GM11168 (cell line): ENCODE measurements around the gene LRR1.
"Not testable (repeated sequence)": the region's sequence is repeated elsewhere in the genome, so short reads cannot be mapped to it uniquely, and the experiment has no call there.

Source experiments
- in situ Hi-C: fragments of 300-500 bp; cut with MboI; formaldehyde crosslinking; loops from one replicate; pipeline ENCODE4 v1.12.0; 2022; ENCODE audit warnings: low sequenced_read_pairs; ENCODE audit not compliant: unreplicated experiment

LRR1 gene

GRCh38 chr14:49623941-49624839, 25.4 kb downstream of the LRR1 start:
- in situ Hi-C loops = no loop called here

DNA sequence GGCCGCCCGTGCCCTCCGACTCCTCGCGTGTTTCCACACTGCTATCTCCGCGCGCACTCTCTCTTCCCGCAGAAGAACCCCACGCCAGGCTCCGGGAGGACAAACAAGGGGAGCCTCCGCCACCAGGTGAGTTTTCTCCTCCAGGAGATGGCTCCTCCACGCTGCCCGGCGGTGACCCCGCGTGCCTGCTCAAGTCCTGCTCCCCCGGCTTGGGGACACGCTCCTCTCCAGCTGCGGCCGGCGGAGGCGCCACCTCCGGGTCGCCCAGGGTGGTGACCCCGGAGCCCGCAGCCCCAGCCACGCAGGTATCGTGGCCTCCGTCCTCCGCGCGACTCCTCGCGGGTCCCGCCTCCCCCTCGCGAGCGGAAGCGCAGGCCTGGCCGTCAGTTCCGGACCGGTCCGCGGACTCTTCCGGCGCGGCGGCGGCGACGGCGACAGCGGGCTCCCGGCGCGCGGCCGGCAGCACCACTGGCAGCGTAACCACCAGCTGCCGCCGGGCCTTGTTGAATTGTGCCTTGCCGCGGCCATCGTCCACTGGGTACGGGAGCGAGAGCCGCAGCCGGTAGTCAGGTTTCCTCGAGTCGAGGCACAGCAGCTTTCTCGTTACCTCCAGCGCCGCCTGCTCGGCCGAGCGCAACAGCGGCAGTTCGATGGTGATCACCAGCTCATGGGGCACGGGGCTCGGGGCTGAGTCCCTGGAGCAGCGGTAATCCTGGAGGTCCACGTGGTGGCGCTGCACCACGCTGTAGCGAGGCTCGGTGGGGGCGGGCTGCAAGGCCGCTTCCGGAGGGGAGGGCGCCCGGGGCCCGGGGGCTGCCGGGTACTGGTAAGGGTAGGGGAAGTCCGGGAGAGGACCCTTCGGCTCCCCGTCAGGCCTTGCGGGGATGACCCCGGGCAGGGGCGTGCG, 35.2 kb downstream of the LRR1 start:
- in situ Hi-C loops = loop anchor here (25.0 kb wide), 1 partner anchor 453 kb away; no protein-coding TSS in a partner anchor

GRCh38 chr14:49634547-49635334, 36.0 kb downstream of the LRR1 start, which contains the start of gene DNAAF2:
Gene DNAAF2, minus strand, starts transcription at chr14:49635244. Its CDS starts 95 bp downstream, at chr14:49635149.
- in situ Hi-C loops = loop anchor here (25.0 kb wide), 1 partner anchor 453 kb away; no protein-coding TSS in a partner anchor

GRCh38 chr14:49636866-49637265, 38.1 kb downstream of the LRR1 start:
- in situ Hi-C loops = loop anchor here (25.0 kb wide), 1 partner anchor 450 kb away; no protein-coding TSS in a partner anchor

- in situ Hi-C loops = loop anchor here (25.0 kb wide), 1 partner anchor 450 kb away; no protein-coding TSS in a partner anchor
Measured at GRCh38 chr14:49637534-49638078, 38.9 kb downstream of the LRR1 start.

DNA sequence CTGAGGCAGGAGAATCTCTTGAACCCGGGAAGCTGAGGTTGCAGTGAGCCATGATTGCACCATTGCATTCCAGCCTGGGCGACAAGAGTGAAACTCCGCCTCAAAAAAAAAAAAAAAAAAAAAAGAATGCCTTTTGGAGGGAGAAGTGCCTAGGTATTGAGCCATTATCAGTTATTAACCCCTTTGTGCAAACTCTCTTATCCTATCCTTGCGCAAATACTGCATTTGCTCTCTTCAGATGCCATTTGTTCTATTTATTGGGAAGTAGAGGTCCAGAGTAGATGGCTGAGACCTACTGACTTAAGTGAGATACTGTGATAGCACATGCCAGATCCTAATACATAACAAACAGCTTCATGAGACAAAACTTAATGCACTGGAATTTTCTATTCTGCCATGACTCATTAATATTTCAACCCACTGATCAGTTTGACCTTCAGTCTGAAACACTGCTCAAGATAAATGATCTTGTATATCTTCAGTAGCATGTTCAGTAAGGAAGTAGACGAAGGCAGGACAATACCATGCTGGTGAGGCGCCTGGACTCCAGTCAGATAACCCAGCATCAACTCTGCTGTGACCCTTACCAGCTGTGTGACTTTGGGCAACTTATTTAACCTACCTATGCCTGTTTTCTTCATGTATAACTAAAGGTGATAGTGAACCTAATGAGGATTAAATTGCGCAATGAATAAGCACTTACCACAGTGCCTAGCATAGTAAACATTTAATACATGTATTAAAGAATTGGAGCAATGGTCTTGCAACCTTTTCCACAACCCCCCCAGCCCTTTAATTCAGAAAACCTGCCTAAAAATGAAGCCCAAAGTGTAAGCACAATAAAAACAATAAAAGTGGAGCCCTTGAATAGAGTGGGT, 42.0 kb downstream of the LRR1 start:
- in situ Hi-C loops = loop anchor here (10.0 to 25.0 kb wide), 2 partner anchors 124 to 447 kb away; partner anchors contain the start of gene KLHDC2

DNA sequence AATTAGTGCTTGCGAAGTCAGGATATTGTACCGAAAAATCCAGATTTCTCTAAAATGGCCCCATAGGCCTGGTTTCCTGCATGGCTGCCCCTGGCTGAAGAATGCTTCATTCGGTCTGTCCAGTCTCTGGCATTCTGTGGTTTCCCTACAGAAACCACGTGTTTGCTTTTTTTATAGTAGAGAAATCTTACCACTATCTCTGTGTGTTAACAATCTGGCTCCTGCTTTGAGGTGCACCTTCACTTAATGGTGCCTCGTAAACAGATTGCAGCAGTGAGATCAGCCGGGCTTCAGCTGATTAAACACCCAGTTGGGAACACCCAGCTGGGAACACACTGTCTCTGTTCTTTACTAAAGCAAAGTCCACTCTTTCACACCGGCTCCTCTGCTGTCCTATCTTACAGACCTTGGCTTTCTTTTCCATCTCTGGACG, 43.0 kb downstream of the LRR1 start:
- in situ Hi-C loops = loop anchor here (10.0 to 25.0 kb wide), 2 partner anchors 123 to 446 kb away; partner anchors contain the start of gene KLHDC2

GRCh38 chr14:49642163-49642562, 43.4 kb downstream of the LRR1 start:
- in situ Hi-C loops = loop anchor here (10.0 to 25.0 kb wide), 2 partner anchors 123 to 445 kb away; partner anchors contain the start of gene KLHDC2

DNA sequence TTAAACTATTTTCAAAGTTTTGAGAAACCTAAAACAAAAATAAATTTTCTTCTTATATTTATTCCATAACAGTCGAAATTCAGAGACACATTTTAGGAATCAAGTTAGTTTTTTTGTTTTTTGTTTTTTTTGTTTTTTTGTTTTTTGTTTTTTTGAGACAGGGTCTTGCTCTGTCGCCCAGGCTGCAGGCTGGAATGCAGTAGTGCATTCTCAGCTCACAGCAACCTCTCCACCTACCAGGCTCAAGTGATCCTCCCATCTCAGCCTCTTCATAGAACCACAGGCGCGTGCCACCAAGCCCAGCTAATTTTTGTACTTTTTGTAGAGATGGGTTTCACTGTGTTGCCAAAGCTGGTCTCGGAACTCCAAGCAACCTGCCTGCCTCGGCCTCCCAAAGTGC, 54.8 kb downstream of the LRR1 start:
- in situ Hi-C loops = no loop called here

GRCh38 chr14:49654511-49654910, 55.8 kb downstream of the LRR1 start:
- in situ Hi-C loops = no loop called here

GRCh38 chr14:49657500-49657899, 58.8 kb downstream of the LRR1 start:
- in situ Hi-C loops = not testable (repeated sequence)

DNA sequence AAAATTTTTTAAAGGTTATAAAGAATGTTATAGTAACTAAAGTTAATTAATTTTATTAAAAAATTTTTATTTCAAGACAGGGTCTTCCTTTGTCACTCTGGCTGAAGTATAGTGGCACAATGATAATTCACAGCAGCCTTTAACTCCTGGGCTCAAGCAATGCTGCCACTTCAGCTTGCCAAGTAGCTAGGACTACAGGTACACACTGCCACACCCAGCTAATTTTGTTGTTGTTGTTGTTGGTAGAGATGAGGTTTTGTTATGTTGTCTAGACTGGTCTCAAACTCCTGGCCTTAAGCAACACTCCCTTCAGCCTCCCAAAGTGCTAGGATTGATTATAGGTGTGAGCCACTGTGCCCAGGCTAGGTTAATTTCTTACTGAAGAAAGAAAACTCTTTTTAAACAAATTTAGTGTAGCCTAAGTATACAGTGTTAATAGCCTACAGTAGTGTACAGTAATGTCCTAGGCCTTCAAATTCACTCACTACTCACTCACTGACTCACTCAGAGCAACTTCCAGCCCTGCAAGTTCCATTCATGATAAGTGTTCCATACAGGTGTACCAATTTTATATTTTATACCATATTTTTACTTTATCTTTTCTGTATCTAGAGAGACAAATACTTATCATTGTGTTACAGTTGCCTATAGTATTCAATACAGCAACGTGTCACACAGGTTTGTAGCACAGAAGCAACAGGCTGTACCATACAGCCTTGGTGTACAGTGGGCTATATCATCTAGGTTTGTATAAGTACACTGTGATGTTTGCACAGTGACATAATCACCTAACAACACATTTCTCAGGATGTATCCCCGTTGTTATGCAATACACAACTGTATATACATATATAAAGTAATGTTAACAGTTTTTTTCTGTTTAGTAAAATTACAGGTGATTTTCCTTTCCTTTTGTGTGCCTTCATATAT, 61.1 kb downstream of the LRR1 start:
- in situ Hi-C loops = no loop called here
